HL-60 (cell line): ENCODE measurements around the gene LRRC3.
"Not testable (repeated sequence)": the region's sequence is repeated elsewhere in the genome, so short reads cannot be mapped to it uniquely, and the experiment has no call there.

Experiments used
- DNase-seq, 2 experiments: peaks; one replicate each; pipeline ENCODE4 v3.0.0-alpha.2; 2010 to 2020; ENCODE audit warnings: low read depth in 1 of 2, low spot score in 1 of 2
- H3K27ac ChIP-seq: fragments of 250-450 bp; sonication (Bioruptor Pico); replicated peaks from 2 replicates; pipeline ENCODE4 v1.5.1; 2020; ENCODE audit warnings: mild to moderate bottlenecking, moderate library complexity
- H3K27me3 ChIP-seq: fragments of 250-450 bp; sonication (Bioruptor Pico); 2 replicates; pipeline ENCODE4 v1.5.1; 2021; ENCODE audit warnings: mild to moderate bottlenecking, moderate library complexity; ENCODE audit not compliant: insufficient read depth, poor library complexity, severe bottlenecking
- H3K4me3 ChIP-seq: replicated peaks from 2 replicates; pipeline ENCODE4 v1.5.1; 2011; ENCODE audit warnings: mild to moderate bottlenecking, control low read depth, low read length; ENCODE audit not compliant: insufficient read depth
- CTCF ChIP-seq: IDR thresholded peaks from one replicate; pipeline ENCODE4 v1.5.1; 2011; ENCODE audit warnings: low read length, control low read depth, inconsistent platforms; ENCODE audit not compliant: insufficient read depth
- GABPA ChIP-seq: IDR thresholded peaks from 2 replicates; pipeline ENCODE4 v1.6.1; 2012; ENCODE audit warnings: low read depth
- POLR2AphosphoS5 ChIP-seq: IDR thresholded peaks from 2 replicates; pipeline ENCODE4 v1.6.1; 2012; ENCODE audit warnings: low read depth
- REST ChIP-seq: IDR thresholded peaks from 2 replicates; pipeline ENCODE4 v1.6.1; 2012; ENCODE audit warnings: low read depth; ENCODE audit not compliant: insufficient replicate concordance
- SPI1 ChIP-seq: IDR thresholded peaks from 2 replicates; pipeline ENCODE4 v1.6.1; 2012; ENCODE audit warnings: low read depth, mild to moderate bottlenecking, borderline replicate concordance

Gene LRRC3

GRCh38 chr21:44414291-44415072 lies 40.8 kb upstream of the LRRC3 start:
- H3K4me3 ChIP-seq = no peak overlapping the region
- no peak for DNase-seq
- H3K27ac ChIP-seq = no peak overlapping the region
- H3K27me3 ChIP-seq = no peaks in the 10 kb centered on the region
- no peak for TF ChIP-seq SPI1
- no peak for TF ChIP-seq GABPA
- no peak for TF ChIP-seq REST
- no peak for TF ChIP-seq CTCF
- no peak for TF ChIP-seq POLR2AphosphoS5

- no peak overlapping the region for H3K27ac ChIP-seq
- no peak for DNase-seq
- no peaks in the 10 kb centered on the region for H3K27me3 ChIP-seq
- H3K4me3 ChIP-seq = no peak overlapping the region
- no peak for TF ChIP-seq SPI1
Measured at GRCh38 chr21:44415073-44416025, 40.0 kb upstream of the LRRC3 start.

- H3K4me3 ChIP-seq = no peak overlapping the region
- DNase-seq = no peak
- TF ChIP-seq GABPA = no peak
- no peak for TF ChIP-seq SPI1
- no peak overlapping the region for H3K27ac ChIP-seq
- no peaks in the 10 kb centered on the region for H3K27me3 ChIP-seq
Measured at GRCh38 chr21:44416193-44416592, 39.1 kb upstream of the LRRC3 start.

GRCh38 chr21:44417621-44418107 lies 37.6 kb upstream of the LRRC3 start:
- not testable (repeated sequence) for DNase-seq, H3K27ac ChIP-seq, H3K27me3 ChIP-seq, H3K4me3 ChIP-seq

- H3K27ac ChIP-seq = no peak overlapping the region
- no peaks in the 10 kb centered on the region for H3K27me3 ChIP-seq
- TF ChIP-seq REST (no peak), SPI1 (no peak), CTCF (no peak), GABPA (no peak), POLR2AphosphoS5 (no peak)
- no peak overlapping the region for H3K4me3 ChIP-seq
- DNase-seq = no peak
Measured at GRCh38 chr21:44418108-44418875, 37.0 kb upstream of the LRRC3 start.
